Ovary (tissue), 3 donors: ENCODE data around the gene MEIS1.

Experiments used
- EP300 ChIP-seq: sonication (generic); formaldehyde crosslinking; IDR thresholded peaks from one replicate; pipeline ENCODE4 v1.6.1; 2017; ENCODE audit warnings: antibody characterized with exemption
- POLR2A ChIP-seq: fragments of 450-650 bp; IDR thresholded peaks from one replicate; pipeline ENCODE4 v1.6.1; 2017; ENCODE audit warnings: antibody characterized with exemption, mild to moderate bottlenecking, moderate library complexity
- TF ChIP-seq, protein P1 (sequence below), 3 donors: fragments of 450-650 bp in 2 of 3; fragments of 200-600 bp in 1 of 3; IDR thresholded peaks; one replicate each; pipeline versions ENCODE4 v1.5.1 to v1.8.0; 2016 to 2022; ENCODE audit warnings: antibody characterized with exemption in 3 of 3, mild to moderate bottlenecking in 1 of 3
- donor health status: DM: no; HTN: no; CAD: no.

GRCh38 chr2:66508484-66509071, 73.7 kb downstream of the MEIS1 start:
- TF ChIP-seq EP300 (no peak), POLR2A (no peak)
- TF ChIP-seq, protein P1, sequence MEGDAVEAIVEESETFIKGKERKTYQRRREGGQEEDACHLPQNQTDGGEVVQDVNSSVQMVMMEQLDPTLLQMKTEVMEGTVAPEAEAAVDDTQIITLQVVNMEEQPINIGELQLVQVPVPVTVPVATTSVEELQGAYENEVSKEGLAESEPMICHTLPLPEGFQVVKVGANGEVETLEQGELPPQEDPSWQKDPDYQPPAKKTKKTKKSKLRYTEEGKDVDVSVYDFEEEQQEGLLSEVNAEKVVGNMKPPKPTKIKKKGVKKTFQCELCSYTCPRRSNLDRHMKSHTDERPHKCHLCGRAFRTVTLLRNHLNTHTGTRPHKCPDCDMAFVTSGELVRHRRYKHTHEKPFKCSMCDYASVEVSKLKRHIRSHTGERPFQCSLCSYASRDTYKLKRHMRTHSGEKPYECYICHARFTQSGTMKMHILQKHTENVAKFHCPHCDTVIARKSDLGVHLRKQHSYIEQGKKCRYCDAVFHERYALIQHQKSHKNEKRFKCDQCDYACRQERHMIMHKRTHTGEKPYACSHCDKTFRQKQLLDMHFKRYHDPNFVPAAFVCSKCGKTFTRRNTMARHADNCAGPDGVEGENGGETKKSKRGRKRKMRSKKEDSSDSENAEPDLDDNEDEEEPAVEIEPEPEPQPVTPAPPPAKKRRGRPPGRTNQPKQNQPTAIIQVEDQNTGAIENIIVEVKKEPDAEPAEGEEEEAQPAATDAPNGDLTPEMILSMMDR (IDR thresholded peaks at IDR 0.05), result no peak
